Endodermal cell (in vitro differentiated cells): ENCODE measurements around the gene AREL1. TPM values are rescaled to one million over a fixed set of nuclear protein-coding genes. Genes with fewer than 3 reads are reported as not detected.

ENCODE experiments used
- DNase-seq: peaks from one replicate; pipeline ENCODE4 v3.0.0-alpha.2; 2017
- H3K27ac ChIP-seq: 2 replicates; pipeline ENCODE4 v1.5.1; 2013; ENCODE audit warnings: mild to moderate bottlenecking, low read depth, low read length, moderate library complexity
- H3K27me3 ChIP-seq: 2 replicates; pipeline ENCODE4 v1.6.1; 2013; ENCODE audit warnings: mild to moderate bottlenecking, low read length, moderate library complexity; ENCODE audit not compliant: insufficient read depth, control insufficient read depth, poor library complexity, severe bottlenecking
- H3K36me3 ChIP-seq: 2 replicates; pipeline ENCODE4 v1.7.0; 2013; ENCODE audit warnings: mild to moderate bottlenecking, low read length, moderate library complexity; ENCODE audit not compliant: control insufficient read depth, insufficient read depth
- H3K4me1 ChIP-seq: one replicate; pipeline ENCODE4 v1.7.0; 2013; ENCODE audit warnings: low read length; ENCODE audit not compliant: control insufficient read depth, insufficient read depth
- H3K4me3 ChIP-seq: 2 replicates; pipeline ENCODE4 v1.5.1; 2013; ENCODE audit warnings: mild to moderate bottlenecking, low read length, moderate library complexity
- H3K9ac ChIP-seq: 2 replicates; pipeline ENCODE4 v1.6.1; 2013; ENCODE audit warnings: mild to moderate bottlenecking, low read length, moderate library complexity; ENCODE audit not compliant: poor library complexity, severe bottlenecking; ENCODE audit errors: extremely low read depth
- H3K9me3 ChIP-seq: 2 replicates; pipeline ENCODE4 v1.6.1; 2013; ENCODE audit warnings: mild to moderate bottlenecking, low read length, moderate library complexity; ENCODE audit not compliant: control insufficient read depth
- H3K27ac Mint-ChIP-seq: 2 replicates; pipeline ENCODE4 v1.8.0; 2020; ENCODE audit warnings: mixed read lengths
- H3K27me3 Mint-ChIP-seq: 2 replicates; pipeline ENCODE4 v1.8.0; 2021; ENCODE audit warnings: mild to moderate bottlenecking, mixed read lengths; ENCODE audit not compliant: insufficient read depth
- H3K36me3 Mint-ChIP-seq: 2 replicates; pipeline ENCODE4 v1.8.0; 2020; ENCODE audit warnings: low read depth, mixed read lengths
- H3K4me1 Mint-ChIP-seq: 2 replicates; pipeline ENCODE4 v1.8.0; 2020; ENCODE audit warnings: mixed read lengths
- H3K4me3 Mint-ChIP-seq: 2 replicates; pipeline ENCODE4 v1.8.0; 2020; ENCODE audit warnings: mild to moderate bottlenecking, moderate library complexity, mixed read lengths
- H3K9me3 Mint-ChIP-seq: 2 replicates; pipeline ENCODE4 v1.8.0; 2020; ENCODE audit warnings: mild to moderate bottlenecking, mixed read lengths
- CTCF ChIP-seq: fragments of 200-600 bp; sonication (generic); conservative IDR thresholded peaks from 2 replicates; pipeline ENCODE4 v1.5.0; 2021; ENCODE audit warnings: antibody characterized with exemption, mild to moderate bottlenecking
- WGBS, 2 experiments: methylation state at CpG; one replicate each; pipeline versions ENCODE4 v1.1.5 to v1.1.7; 2013; ENCODE audit warnings: missing lambda C conversion rate in 2 of 2, mixed read lengths in 1 of 2; ENCODE audit not compliant: insufficient coverage in 1 of 2, insufficient read length in 1 of 2; 5-methylcytosine and 5-hydroxymethylcytosine counted together
- total RNA-seq, 2 donors: library from RNA; stranded (reverse); fragmentation: NEBNext Ultra II Directional in 1 of 2; extraction: Animal tissue kit (Norgen Biotek cat#: 25700) in 1 of 2; gene quantifications; 2 replicates in 1 of 2; 3 replicates in 1 of 2; pipeline ENCODE4 v1.2.1, GENCODE V29; 2021

The AREL1 gene
- total RNA-seq, 2 donors from 2014 or later = 36.5 to 39.0 TPM

GRCh38 chr14:74754899-74755298 is 42.0 kb upstream of the AREL1 start:
- Mint-ChIP-seq H3K4me3 (no peak overlapping the region), H3K27me3 (peaks cover 10% of the 10 kb centered on the region), H3K4me1 (no peaks in the 10 kb centered on the region), H3K9me3 (peaks cover 20% of the 10 kb centered on the region), H3K36me3 (peaks cover 9% of the 10 kb centered on the region), H3K27ac (no peak overlapping the region)
- TF ChIP-seq CTCF = no peak
- no peaks in the 10 kb centered on the region for H3K27me3 ChIP-seq
- H3K36me3 ChIP-seq = no peaks in the 10 kb centered on the region
- no peak overlapping the region for H3K9ac ChIP-seq
- peaks cover 10% of the 10 kb centered on the region for H3K9me3 ChIP-seq
- no peak for DNase-seq
- H3K4me3 ChIP-seq = no peak overlapping the region
- H3K27ac ChIP-seq = no peak overlapping the region
- 90 to 94% methylated on average over 7 of the region's 7 CpGs for WGBS, 2 experiments
- no peaks in the 10 kb centered on the region for H3K4me1 ChIP-seq

- no peak overlapping the region for H3K27ac ChIP-seq
- peaks cover 4% of the 10 kb centered on the region for H3K27me3 Mint-ChIP-seq
- no peak overlapping the region for H3K27ac Mint-ChIP-seq
- no peaks in the 10 kb centered on the region for H3K27me3 ChIP-seq
- no peaks in the 10 kb centered on the region for H3K4me1 ChIP-seq
- DNase-seq = no peak
- no peaks in the 10 kb centered on the region for H3K4me1 Mint-ChIP-seq
- peaks cover 10% of the 10 kb centered on the region for H3K9me3 ChIP-seq
- TF ChIP-seq CTCF = no peak
- H3K4me3 Mint-ChIP-seq = no peak overlapping the region
- H3K4me3 ChIP-seq = no peak overlapping the region
- H3K36me3 ChIP-seq = no peaks in the 10 kb centered on the region
- H3K9me3 Mint-ChIP-seq = peaks cover 20% of the 10 kb centered on the region
- no peak overlapping the region for H3K9ac ChIP-seq
- peaks cover 9% of the 10 kb centered on the region for H3K36me3 Mint-ChIP-seq
- 93 to 100% methylated on average over 1 to 2 of the region's 2 CpGs for WGBS, 2 experiments
These were observed 41.3 kb upstream of the AREL1 start for GRCh38 chr14:74754157-74754556.

GRCh38 chr14:74747237-74747636 is 34.4 kb upstream of the AREL1 start:
- no peaks in the 10 kb centered on the region for H3K36me3 ChIP-seq
- H3K4me3 ChIP-seq = no peak overlapping the region
- Mint-ChIP-seq H3K27ac (no peak overlapping the region), H3K36me3 (peaks cover 1% of the 10 kb centered on the region), H3K4me3 (no peak overlapping the region), H3K4me1 (no peaks in the 10 kb centered on the region), H3K9me3 (peaks cover 8% of the 10 kb centered on the region), H3K27me3 (peaks cover 11% of the 10 kb centered on the region)
- no peaks in the 10 kb centered on the region for H3K9me3 ChIP-seq
- H3K4me1 ChIP-seq = no peaks in the 10 kb centered on the region
- no peak overlapping the region for H3K27ac ChIP-seq
- H3K27me3 ChIP-seq = no peaks in the 10 kb centered on the region
- no peak for TF ChIP-seq CTCF
- no peak overlapping the region for H3K9ac ChIP-seq
- no peak for DNase-seq
- WGBS, 2 experiments = 92 to 100% methylated on average over 1 to 2 of the region's 2 CpGs
